MCF 10A (cell line): ENCODE data around the gene RBP5. TPM values are rescaled to one million over a fixed set of nuclear protein-coding genes. Genes with fewer than 3 reads are reported as not detected.

Source experiments
- BruUV-seq: library from RNA; stranded (reverse); fragments of 400-500 nt; replicated peaks from 2 replicates; lab custom pipeline; 2021; lab: Mats Ljungman, UMichigan
- CTCF ChIA-PET: fragments of 300-600 bp; sonication (Branson Sonifier 250); formaldehyde crosslinking; extraction: SDS; loops from one replicate; lab custom pipeline; 2021; ENCODE audit warnings: antibody characterized with exemption, inconsistent platforms; lab: Yijun Ruan, JAX
- POLR2A ChIA-PET: fragments of 300-600, 350-650 bp; sonication (Branson Sonifier 250); formaldehyde crosslinking; extraction: SDS; loops from one replicate; lab custom pipeline; 2020; ENCODE audit warnings: antibody characterized with exemption, inconsistent platforms; lab: Yijun Ruan, JAX
- DNase-seq: peaks from one replicate; pipeline ENCODE4 v3.0.0-alpha.2; 2018; ENCODE audit not compliant: unreplicated experiment
- H3K27ac Mint-ChIP-seq: one replicate; pipeline ENCODE4 v1.8.0; 2022; ENCODE audit warnings: mild to moderate bottlenecking, low read depth, mixed read lengths; ENCODE audit not compliant: unreplicated experiment
- H3K27me3 Mint-ChIP-seq: one replicate; pipeline ENCODE4 v1.8.0; 2022; ENCODE audit warnings: mixed read lengths; ENCODE audit not compliant: insufficient read depth, unreplicated experiment
- H3K36me3 Mint-ChIP-seq: one replicate; pipeline ENCODE4 v1.8.0; 2022; ENCODE audit warnings: mild to moderate bottlenecking, moderate library complexity, mixed read lengths; ENCODE audit not compliant: insufficient read depth, unreplicated experiment
- H3K4me1 Mint-ChIP-seq: one replicate; pipeline ENCODE4 v1.8.0; 2022; ENCODE audit warnings: mixed read lengths; ENCODE audit not compliant: insufficient read depth, unreplicated experiment
- H3K4me3 Mint-ChIP-seq: one replicate; pipeline ENCODE4 v1.8.0; 2022; ENCODE audit warnings: mild to moderate bottlenecking, moderate library complexity, mixed read lengths; ENCODE audit not compliant: unreplicated experiment
- H3K9me3 Mint-ChIP-seq: one replicate; pipeline ENCODE4 v1.8.0; 2022; ENCODE audit warnings: mixed read lengths; ENCODE audit not compliant: unreplicated experiment
- CTCF ChIP-seq: fragments of 200-600 bp; IDR thresholded peaks from one replicate; pipeline ENCODE4 v1.8.0; 2022; ENCODE audit warnings: antibody characterized with exemption, mild to moderate bottlenecking; ENCODE audit not compliant: unreplicated experiment
- intact Hi-C: fragments of 100-400 bp; cut with micrococcal nuclease; formaldehyde crosslinking; loops from 2 replicates; pipeline ENCODE4 v1.14.1; 2022
- total RNA-seq: library from RNA; stranded (reverse); gene quantifications from 2 replicates; pipeline ENCODE4 v1.2.3, GENCODE V29; 2022

Gene RBP5
- total RNA-seq, 1 experiment from 2014 or later: not detected

- Mint-ChIP-seq H3K4me3 (no peak overlapping the region), H3K27me3 (no peaks in the 10 kb centered on the region), H3K27ac (no peak overlapping the region), H3K9me3 (no peaks in the 10 kb centered on the region), H3K4me1 (peaks cover 6% of the 10 kb centered on the region), H3K36me3 (peaks cover 15% of the 10 kb centered on the region)
- no peak for DNase-seq
- CTCF ChIA-PET: interaction anchor here (0.5 to 1.6 kb wide), 8 partner anchors 9 to 560 kb away, joined by 3 to 7 read pairs (median 4); partner anchors contain the start of gene C1RL
- intact Hi-C loops: no loop called here
- POLR2A ChIA-PET: no interaction called here
- no peak for TF ChIP-seq CTCF
- BruUV-seq: no TSS peak
These were observed 5.6 kb downstream of the RBP5 start for GRCh38 chr12:7122811-7123769.

- Mint-ChIP-seq H3K9me3 (no peaks in the 10 kb centered on the region), H3K36me3 (peaks cover 18% of the 10 kb centered on the region), H3K27ac (no peak overlapping the region), H3K27me3 (no peaks in the 10 kb centered on the region), H3K4me3 (no peak overlapping the region), H3K4me1 (peaks cover 6% of the 10 kb centered on the region)
- intact Hi-C loops: no loop called here
- DNase-seq: no peak
- POLR2A ChIA-PET: no interaction called here
- TF ChIP-seq CTCF: no peak
- BruUV-seq: no TSS peak
- CTCF ChIA-PET: interaction anchor here (0.8 to 1.6 kb wide), 4 partner anchors 8 to 146 kb away, joined by 3 to 7 read pairs (median 3); no protein-coding TSS in a partner anchor
These were observed 7.4 kb downstream of the RBP5 start for GRCh38 chr12:7121324-7121723.

- CTCF ChIA-PET: interaction anchor here (0.6 to 2.0 kb wide), 2 partner anchors 24 to 156 kb away, joined by 3 to 6 read pairs; no protein-coding TSS in a partner anchor
These were observed 8.5 kb downstream of the RBP5 start for GRCh38 chr12:7120166-7120565.

More at GRCh38 chr12:7120166-7120565, 8.5 kb downstream of the RBP5 start:
- H3K27ac Mint-ChIP-seq: no peak overlapping the region
- H3K4me1 Mint-ChIP-seq: peaks cover 6% of the 10 kb centered on the region
- POLR2A ChIA-PET: no interaction called here
- no peak overlapping the region for H3K4me3 Mint-ChIP-seq
- peaks cover 24% of the 10 kb centered on the region for H3K36me3 Mint-ChIP-seq
- no TSS peak for BruUV-seq
- no peak for DNase-seq
- no peaks in the 10 kb centered on the region for H3K9me3 Mint-ChIP-seq
- H3K27me3 Mint-ChIP-seq: no peaks in the 10 kb centered on the region
- no peak for TF ChIP-seq CTCF
- intact Hi-C loops: no loop called here
